ENCODE data around the gene ABCA6.

Gene ABCA6

GRCh38 chr17:69105907-69106730 is 35.6 kb downstream of the ABCA6 start:
- H3K4me3 Mint-ChIP-seq = no peak overlapping the region
- H3K27me3 Mint-ChIP-seq (ENCODE audit: low read depth, poor library complexity) = peaks cover 12% of the 10 kb centered on the region
- peaks cover 7% of the 10 kb centered on the region for H3K4me1 Mint-ChIP-seq
- no peak for DNase-seq
- no peaks in the 10 kb centered on the region for H3K9me3 Mint-ChIP-seq
- no peak overlapping the region for H3K27ac Mint-ChIP-seq
- no peaks in the 10 kb centered on the region for H3K36me3 Mint-ChIP-seq (ENCODE audit: low read depth)
- TF ChIP-seq CTCF (IDR thresholded peaks at IDR 0.05) = no peak

GRCh38 chr17:69103557-69104233 is 38.0 kb downstream of the ABCA6 start:
- no peak for TF ChIP-seq CTCF (IDR thresholded peaks at IDR 0.05)
- Mint-ChIP-seq H3K4me1 (peaks cover 7% of the 10 kb centered on the region), H3K36me3 (ENCODE audit: low read depth) (no peaks in the 10 kb centered on the region), H3K27me3 (ENCODE audit: low read depth, poor library complexity) (peaks cover 2% of the 10 kb centered on the region), H3K4me3 (no peak overlapping the region), H3K27ac (no peak overlapping the region), H3K9me3 (no peaks in the 10 kb centered on the region)
- no peak for DNase-seq

GRCh38 chr17:69098625-69099024 is 43.1 kb downstream of the ABCA6 start:
- no peak for DNase-seq
- peaks cover 4% of the 10 kb centered on the region for H3K4me1 Mint-ChIP-seq
- no peak for TF ChIP-seq CTCF (IDR thresholded peaks at IDR 0.05)

GRCh38 chr17:69096541-69096940 is 45.2 kb downstream of the ABCA6 start:
- Mint-ChIP-seq H3K4me1 (no peaks in the 10 kb centered on the region), H3K27ac (no peak overlapping the region), H3K27me3 (ENCODE audit: low read depth, poor library complexity) (no peaks in the 10 kb centered on the region), H3K4me3 (no peak overlapping the region), H3K9me3 (no peaks in the 10 kb centered on the region), H3K36me3 (ENCODE audit: low read depth) (no peaks in the 10 kb centered on the region)
- DNase-seq = no peak
- TF ChIP-seq CTCF (IDR thresholded peaks at IDR 0.05) = no peak

More at GRCh38 chr17:69098625-69099024, 43.1 kb downstream of the ABCA6 start:
- Mint-ChIP-seq H3K36me3 (ENCODE audit: low read depth) (no peaks in the 10 kb centered on the region), H3K27me3 (ENCODE audit: low read depth, poor library complexity) (no peaks in the 10 kb centered on the region), H3K4me3 (no peak overlapping the region), H3K27ac (no peak overlapping the region), H3K9me3 (no peaks in the 10 kb centered on the region)

GRCh38 chr17:69093995-69094394 is 47.7 kb downstream of the ABCA6 start:
- no peak for TF ChIP-seq CTCF (IDR thresholded peaks at IDR 0.05)
- no peaks in the 10 kb centered on the region for H3K4me1 Mint-ChIP-seq
- H3K9me3 Mint-ChIP-seq = no peaks in the 10 kb centered on the region
- H3K27me3 Mint-ChIP-seq (ENCODE audit: low read depth, poor library complexity) = no peaks in the 10 kb centered on the region
- H3K36me3 Mint-ChIP-seq (ENCODE audit: low read depth) = no peaks in the 10 kb centered on the region
- no peak overlapping the region for H3K27ac Mint-ChIP-seq
- H3K4me3 Mint-ChIP-seq = no peak overlapping the region
- DNase-seq = no peak

All from nephron progenitor cell (in vitro differentiated cells).